Smooth muscle cell (in vitro differentiated cells): Measurements from ENCODE around the gene CLTA. TPM values are rescaled to one million over a fixed set of nuclear protein-coding genes. Genes with fewer than 3 reads are reported as not detected.

Experiments
- DNase-seq: peaks from one replicate; lab custom pipeline; 2025; ENCODE audit not compliant: unreplicated experiment; lab: John Stamatoyannopoulos, UW
- H2AFZ ChIP-seq: fragments of 200-600 bp; sonication (generic); 2 replicates; pipeline ENCODE4 v1.6.0; 2016; ENCODE audit warnings: antibody characterized with exemption, low read depth, mild to moderate bottlenecking
- H3F3A ChIP-seq: fragments of 200-600 bp; sonication (generic); 2 replicates; pipeline ENCODE4 v1.6.0; 2017; ENCODE audit warnings: antibody characterized with exemption, low read depth
- H3K27ac ChIP-seq: fragments of 200-600 bp; sonication (generic); 2 replicates; pipeline ENCODE4 v1.5.1; 2016; ENCODE audit warnings: low read depth, mild to moderate bottlenecking
- H3K27me3 ChIP-seq: fragments of 200-600 bp; sonication (generic); 2 replicates; pipeline ENCODE4 v1.6.1; 2016; ENCODE audit warnings: low read depth, mild to moderate bottlenecking
- H3K36me3 ChIP-seq: fragments of 200-600 bp; sonication (generic); 2 replicates; pipeline ENCODE4 v1.5.1; 2016; ENCODE audit warnings: low read depth
- H3K4me1 ChIP-seq: fragments of 200-600 bp; sonication (generic); 2 replicates; pipeline ENCODE4 v1.5.1; 2016; ENCODE audit warnings: low read depth
- H3K4me2 ChIP-seq: fragments of 200-600 bp; sonication (generic); 2 replicates; pipeline ENCODE4 v1.6.0; 2016; ENCODE audit warnings: mild to moderate bottlenecking
- H3K4me3 ChIP-seq: fragments of 200-600 bp; sonication (generic); 2 replicates; pipeline ENCODE4 v1.5.1; 2016; ENCODE audit warnings: mild to moderate bottlenecking
- H3K79me2 ChIP-seq: fragments of 200-600 bp; sonication (generic); 2 replicates; pipeline ENCODE4 v1.6.0; 2016; ENCODE audit warnings: low read depth, mild to moderate bottlenecking
- H3K9ac ChIP-seq: fragments of 200-600 bp; sonication (generic); 2 replicates; pipeline ENCODE4 v1.6.0; 2016; ENCODE audit warnings: low read depth
- H3K9me3 ChIP-seq: fragments of 200-600 bp; sonication (generic); replicated peaks from 2 replicates; pipeline ENCODE4 v1.5.1; 2016; ENCODE audit warnings: low read depth
- H4K20me1 ChIP-seq: fragments of 200-600 bp; sonication (generic); 2 replicates; pipeline ENCODE4 v1.6.0; 2016; ENCODE audit warnings: low read depth
- whole genome bisulfite sequencing: methylation state at CpG from one replicate; pipeline ENCODE4 v1.1.7; 2016; ENCODE audit warnings: low lambda C conversion rate; 5-methylcytosine and 5-hydroxymethylcytosine counted together
- polyA plus RNA-seq: library from polyadenylated mRNA; unstranded; fragments of >200 nt; fragmentation: Nextera tagmentation; extraction: Ambion mirVana; gene quantifications from 2 replicates; pipeline ENCODE4 v1.2.1, GENCODE V29; 2016
- total RNA-seq: library from RNA; depleted of rRNA; stranded (reverse); fragments of >200 nt; gene quantifications from 2 replicates; pipeline ENCODE4 v1.2.3, GENCODE V29; 2014
- TF ChIP-seq, protein P1 (sequence below): fragments of 200-600 bp; sonication (generic); IDR thresholded peaks from 2 replicates; pipeline ENCODE4 v1.5.1; 2017; ENCODE audit warnings: borderline replicate concordance, mild to moderate bottlenecking, antibody characterized with exemption; ENCODE audit not compliant: insufficient read depth, poor library complexity, severe bottlenecking

Gene CLTA
- total and polyA plus RNA-seq, 2 experiments from 2014 or later = 206 to 226 TPM

DNA sequence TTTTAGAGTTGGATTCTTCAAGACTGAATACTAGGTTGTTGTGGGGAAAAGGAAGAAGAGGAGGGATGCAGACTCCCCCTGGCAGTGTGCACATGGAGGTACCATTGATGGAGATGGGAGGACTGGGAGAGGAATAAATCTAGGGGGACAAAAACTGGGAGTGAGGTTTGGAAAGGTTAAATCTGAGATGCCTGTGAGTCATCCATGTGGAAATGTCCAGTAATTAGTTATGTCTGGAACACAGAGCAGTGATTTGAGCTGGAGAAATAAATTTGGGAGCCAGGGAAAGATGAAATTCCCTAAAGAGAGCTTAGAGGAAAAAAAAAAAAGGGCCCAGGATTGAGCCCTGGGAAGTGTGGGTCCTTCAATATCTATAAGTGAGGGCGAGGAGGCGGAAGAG, 29.5 kb upstream of the CLTA start:
- peak overlapping the region; percentile 27 for H3K4me2 ChIP-seq
- peaks cover 27% of the 10 kb centered on the region for H3K4me1 ChIP-seq
- no peaks in the 10 kb centered on the region for H4K20me1 ChIP-seq
- H3K79me2 ChIP-seq = no peaks in the 10 kb centered on the region
- no peaks in the 10 kb centered on the region for H3K36me3 ChIP-seq
- 61% methylated on average over 2 of the region's 2 CpGs for WGBS
- H3K9me3 ChIP-seq = peaks cover 4% of the 10 kb centered on the region
- H3K4me3 ChIP-seq = no peak overlapping the region
- no peak for DNase-seq
- peak overlapping the region; percentile 1 for H3K9ac ChIP-seq
- TF ChIP-seq, protein P1, sequence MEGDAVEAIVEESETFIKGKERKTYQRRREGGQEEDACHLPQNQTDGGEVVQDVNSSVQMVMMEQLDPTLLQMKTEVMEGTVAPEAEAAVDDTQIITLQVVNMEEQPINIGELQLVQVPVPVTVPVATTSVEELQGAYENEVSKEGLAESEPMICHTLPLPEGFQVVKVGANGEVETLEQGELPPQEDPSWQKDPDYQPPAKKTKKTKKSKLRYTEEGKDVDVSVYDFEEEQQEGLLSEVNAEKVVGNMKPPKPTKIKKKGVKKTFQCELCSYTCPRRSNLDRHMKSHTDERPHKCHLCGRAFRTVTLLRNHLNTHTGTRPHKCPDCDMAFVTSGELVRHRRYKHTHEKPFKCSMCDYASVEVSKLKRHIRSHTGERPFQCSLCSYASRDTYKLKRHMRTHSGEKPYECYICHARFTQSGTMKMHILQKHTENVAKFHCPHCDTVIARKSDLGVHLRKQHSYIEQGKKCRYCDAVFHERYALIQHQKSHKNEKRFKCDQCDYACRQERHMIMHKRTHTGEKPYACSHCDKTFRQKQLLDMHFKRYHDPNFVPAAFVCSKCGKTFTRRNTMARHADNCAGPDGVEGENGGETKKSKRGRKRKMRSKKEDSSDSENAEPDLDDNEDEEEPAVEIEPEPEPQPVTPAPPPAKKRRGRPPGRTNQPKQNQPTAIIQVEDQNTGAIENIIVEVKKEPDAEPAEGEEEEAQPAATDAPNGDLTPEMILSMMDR = no peak
- H3K27me3 ChIP-seq = no peaks in the 10 kb centered on the region
- H3K27ac ChIP-seq = peak overlapping the region; percentile 86
- peaks cover 18% of the 10 kb centered on the region for H3F3A ChIP-seq
- H2AFZ ChIP-seq = no peak overlapping the region

GRCh38 chr9:36162211-36162738, 28.4 kb upstream of the CLTA start:
- Histone ChIP-seq H3K27ac (peak overlapping the region; percentile 86), H3K79me2 (no peaks in the 10 kb centered on the region), H3K27me3 (no peaks in the 10 kb centered on the region), H3K4me3 (no peak overlapping the region), H3F3A (peaks cover 18% of the 10 kb centered on the region), H4K20me1 (no peaks in the 10 kb centered on the region), H3K9me3 (no peaks in the 10 kb centered on the region), H2AFZ (no peak overlapping the region), H3K9ac (peak overlapping the region; percentile 37), H3K4me1 (peaks cover 27% of the 10 kb centered on the region), H3K36me3 (no peaks in the 10 kb centered on the region), H3K4me2 (peak overlapping the region; percentile 37)
- TF ChIP-seq, protein P1 = no peak
- 91% methylated on average over 17 of the region's 17 CpGs for WGBS
- no peak for DNase-seq

- no peaks in the 10 kb centered on the region for H3K79me2 ChIP-seq
- no peaks in the 10 kb centered on the region for H3K36me3 ChIP-seq
- no peaks in the 10 kb centered on the region for H3K9me3 ChIP-seq
- H3K4me2 ChIP-seq = peak overlapping the region; percentile 37
- H3K4me1 ChIP-seq = peaks cover 27% of the 10 kb centered on the region
- no peaks in the 10 kb centered on the region for H3K27me3 ChIP-seq
- H3K9ac ChIP-seq = peak overlapping the region; percentile 37
- WGBS = 8% methylated on average over 9 of the region's 9 CpGs
- DNase-seq = peak; percentile 76
- TF ChIP-seq, protein P1 = no peak
- H2AFZ ChIP-seq = peak overlapping the region; percentile 6
- H3F3A ChIP-seq = peaks cover 18% of the 10 kb centered on the region
- no peak overlapping the region for H3K4me3 ChIP-seq
- H4K20me1 ChIP-seq = no peaks in the 10 kb centered on the region
- H3K27ac ChIP-seq = peak overlapping the region; percentile 86
Measured at GRCh38 chr9:36163049-36163785, 27.5 kb upstream of the CLTA start.
